ENCODE measurements around the gene MAP3K4.

MAP3K4 gene

DNA sequence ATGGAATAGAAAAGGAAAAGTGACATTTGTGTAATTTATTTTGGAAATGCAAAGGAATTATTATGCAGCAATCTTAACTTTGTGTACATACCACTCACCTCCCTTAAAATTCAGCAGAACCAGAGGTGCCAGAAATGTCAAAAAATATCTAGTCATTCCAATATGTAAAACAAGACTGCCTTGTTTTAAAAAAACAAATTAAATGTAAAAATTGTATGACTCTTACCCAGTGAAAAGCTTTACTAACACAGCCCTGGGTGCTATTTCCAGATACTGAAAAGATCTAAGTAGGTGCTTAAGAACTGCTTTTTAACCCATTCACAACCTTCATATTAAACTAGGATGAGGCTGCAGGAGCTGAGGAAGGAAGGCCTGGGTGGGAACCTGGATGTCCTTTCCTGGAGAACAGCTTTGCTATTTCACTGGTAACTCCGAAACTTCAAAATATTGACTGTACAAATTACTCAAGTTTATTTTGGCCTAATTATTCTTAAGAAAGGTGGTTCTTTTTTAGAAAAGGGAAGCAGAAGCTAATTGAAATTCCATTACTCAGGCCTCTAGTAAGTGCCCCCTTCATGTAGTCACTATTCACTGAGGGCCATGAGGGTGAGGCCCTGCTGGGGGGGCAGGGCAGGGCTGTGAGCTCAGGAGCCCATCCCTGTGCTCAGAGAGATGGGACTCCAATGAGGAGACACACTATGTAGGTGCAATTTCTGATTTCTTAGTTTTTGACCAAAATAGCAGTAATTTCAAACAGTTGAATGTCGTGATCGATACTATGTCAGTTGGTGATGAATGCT is 139.6 kb downstream of the MAP3K4 start:
- no peak for DNase-seq

DNA sequence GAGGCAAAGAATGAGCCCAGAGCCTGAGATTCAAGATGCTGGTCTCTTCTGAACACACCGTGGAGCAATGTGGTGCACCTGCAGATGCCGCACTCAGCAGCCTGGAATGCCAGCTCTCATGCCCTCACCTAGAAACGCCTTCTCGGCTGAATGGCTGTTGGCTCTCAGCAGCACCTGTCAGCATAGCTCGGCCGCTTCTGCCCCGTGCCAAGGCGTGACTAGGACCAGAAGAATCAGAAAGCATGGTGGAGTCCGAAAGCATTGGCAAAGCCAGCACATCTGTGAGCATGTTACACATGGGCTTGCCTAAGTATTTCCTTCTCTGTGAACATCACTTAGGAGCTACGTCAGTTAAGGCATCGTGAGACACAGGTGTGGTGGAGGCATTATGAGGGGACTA is 140.8 kb downstream of the MAP3K4 start:
- no peak for DNase-seq

DNA sequence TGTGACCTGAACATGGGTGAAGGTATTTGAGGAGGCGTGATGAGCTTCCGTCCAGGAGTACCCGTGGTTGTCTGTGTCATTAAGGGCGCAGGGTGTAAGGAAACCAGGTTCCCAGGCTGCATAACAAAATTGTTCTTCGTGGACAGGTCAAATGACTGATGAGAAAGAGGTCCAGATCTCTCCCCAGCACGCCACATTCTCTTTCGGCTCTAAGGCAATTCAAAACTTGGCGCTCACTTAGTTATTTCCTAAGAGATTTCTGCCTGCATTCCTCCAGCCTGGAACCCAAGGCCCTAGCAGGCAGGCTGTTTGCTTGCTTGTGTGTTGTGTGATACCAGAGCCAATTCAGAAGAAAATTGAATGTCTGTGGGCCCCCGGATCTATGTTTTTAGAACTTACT is 142.4 kb downstream of the MAP3K4 start:
- DNase-seq, result no peak

DNA sequence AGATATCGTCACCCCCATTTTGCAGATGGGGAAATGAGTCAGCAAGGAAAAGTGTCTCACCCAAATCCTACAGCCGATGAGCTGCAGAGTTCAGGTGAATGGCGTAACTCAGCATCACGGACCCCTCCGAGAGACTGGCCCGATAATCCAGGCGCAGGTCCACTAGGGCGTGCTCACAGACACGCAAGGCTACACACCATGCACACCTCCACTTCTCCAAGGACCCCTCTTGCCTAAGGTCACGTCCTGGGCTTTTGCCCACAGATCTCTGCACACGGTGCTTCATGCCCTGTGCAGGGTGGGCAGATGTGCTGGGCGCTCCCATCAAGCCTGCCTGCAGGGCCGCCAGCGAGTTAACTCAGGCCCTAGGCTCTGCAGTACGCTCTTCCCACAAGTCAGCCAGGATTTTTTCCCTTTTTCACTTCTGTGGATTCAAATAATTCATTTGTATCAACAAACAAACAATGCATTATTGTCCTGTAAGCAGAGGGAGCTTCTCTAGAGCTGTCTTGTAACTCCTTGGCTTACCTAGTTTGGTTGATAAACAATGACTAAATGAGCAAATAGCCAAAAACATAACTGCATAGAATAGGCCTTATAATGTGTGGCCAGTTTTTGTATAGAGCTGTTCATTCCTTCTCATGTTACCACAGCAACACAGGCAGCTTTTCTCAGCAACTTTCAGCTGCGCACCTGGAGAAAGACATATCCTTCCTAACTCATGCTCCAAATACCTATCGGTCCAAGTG is 143.2 kb downstream of the MAP3K4 start:
- no peak for DNase-seq

DNA sequence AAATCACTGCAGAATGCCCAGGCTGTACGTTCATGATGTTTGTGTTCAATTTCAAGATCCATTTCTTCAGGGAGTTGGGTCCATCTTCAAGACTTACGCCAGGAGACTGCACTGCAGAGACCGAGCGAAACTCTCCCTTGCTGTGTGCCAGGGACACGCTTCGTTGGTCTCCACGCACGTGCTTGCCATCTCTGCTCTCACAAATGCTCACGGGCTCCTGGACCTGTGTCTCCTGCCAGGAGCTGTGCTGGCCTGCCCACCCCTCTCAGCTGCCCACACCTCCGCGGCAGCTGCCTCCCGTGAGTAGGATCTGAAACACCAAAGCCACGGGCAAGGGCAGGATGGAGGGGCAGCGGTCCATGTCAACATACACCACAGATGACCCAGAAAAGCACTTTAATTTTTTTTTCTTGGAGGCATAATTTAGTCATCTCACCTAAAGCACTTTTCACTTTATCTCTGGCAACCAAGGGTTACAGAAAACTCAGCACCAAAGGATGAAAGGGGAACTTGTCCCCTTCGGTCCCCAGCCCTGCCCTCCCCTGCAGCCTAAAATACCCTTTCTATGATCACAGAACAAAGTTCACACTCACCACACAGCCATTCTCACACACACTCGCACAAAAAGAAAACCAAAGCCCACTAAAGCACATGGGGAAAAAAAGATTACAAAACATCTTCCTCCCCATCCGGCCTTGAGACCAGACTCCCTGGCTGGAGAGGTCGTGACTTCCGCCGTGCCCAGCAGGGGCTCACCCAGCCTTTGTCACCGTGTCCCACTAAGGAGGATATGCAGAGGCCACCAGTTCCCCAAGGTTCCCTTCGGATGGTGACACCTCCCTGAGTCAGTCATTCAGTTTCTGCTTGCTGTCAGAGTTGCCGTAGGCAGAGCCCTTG is 144.4 kb downstream of the MAP3K4 start:
- DNase-seq, result no peak

DNA sequence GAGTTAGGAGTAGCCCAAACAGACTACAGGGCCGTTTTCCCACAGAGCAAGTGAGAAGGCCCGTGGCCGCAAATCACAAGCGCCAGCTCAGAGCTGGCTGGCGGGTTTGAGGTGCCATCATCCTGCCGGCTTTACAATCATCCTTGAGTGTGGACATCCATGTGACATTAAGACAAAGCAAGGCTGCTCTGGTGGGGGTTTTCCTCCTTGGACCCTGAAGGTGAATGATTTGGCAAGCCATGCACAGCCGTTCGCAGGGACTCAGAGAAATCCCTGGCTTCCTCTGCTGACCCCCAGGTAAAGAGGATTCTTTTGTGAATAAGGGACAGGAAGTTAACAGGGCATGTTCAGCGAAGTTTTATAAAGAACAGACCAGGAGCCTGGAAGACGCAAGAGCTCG is 145.1 kb downstream of the MAP3K4 start:
- no peak for DNase-seq

DNA sequence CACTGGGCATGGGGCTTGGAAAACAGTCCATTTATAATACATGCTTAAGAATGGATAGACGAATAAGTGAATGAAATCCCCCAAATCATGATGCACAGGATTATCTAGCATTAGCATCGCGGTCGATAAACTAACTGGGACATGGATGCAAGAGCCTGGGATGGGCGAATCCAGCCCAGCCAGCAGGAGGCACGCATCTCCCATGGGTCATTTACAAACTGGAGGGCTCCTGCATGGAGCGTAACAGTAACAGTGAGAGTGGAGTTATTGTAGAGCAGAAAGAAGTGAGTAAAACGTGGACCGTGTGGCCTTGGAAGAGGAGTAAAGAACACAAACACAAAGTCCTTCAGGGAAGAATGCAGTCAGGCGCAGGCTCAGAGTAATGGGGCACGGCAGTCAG is 145.8 kb downstream of the MAP3K4 start:
- DNase-seq, result no peak

DNA sequence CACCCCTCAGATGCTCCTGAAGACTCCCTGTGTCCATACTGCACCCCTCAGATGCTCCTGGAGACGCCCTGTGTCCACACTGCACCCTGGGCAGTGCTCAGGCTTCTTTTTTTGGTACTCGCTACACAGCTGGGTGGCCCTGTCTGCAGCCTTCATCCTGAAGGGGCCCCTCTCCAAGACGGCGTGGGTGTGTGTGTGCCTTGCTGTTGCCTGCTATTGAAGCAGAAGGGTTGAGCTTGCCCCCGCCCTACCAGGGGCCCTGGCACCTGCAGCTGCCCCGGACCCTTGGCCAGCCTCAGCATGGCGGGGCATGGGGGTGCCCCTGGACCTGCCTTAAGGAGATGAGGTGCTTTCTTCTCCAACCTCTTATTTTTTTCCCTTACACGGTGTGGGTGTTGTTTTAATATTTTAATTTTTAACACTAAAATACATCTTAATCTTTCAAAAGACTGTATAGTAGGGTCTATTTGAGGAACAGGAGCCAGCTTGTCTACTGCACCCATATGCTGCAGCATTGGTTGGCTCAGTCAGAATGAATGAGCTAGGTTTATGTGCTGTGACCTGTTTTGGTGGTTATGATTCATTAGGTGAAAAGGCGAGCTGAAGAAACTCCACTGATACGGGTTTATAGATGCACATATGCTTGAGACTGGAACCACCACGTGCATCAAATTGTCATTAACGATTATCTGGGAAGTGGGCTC is 146.4 kb downstream of the MAP3K4 start:
- DNase-seq, result no peak

DNA sequence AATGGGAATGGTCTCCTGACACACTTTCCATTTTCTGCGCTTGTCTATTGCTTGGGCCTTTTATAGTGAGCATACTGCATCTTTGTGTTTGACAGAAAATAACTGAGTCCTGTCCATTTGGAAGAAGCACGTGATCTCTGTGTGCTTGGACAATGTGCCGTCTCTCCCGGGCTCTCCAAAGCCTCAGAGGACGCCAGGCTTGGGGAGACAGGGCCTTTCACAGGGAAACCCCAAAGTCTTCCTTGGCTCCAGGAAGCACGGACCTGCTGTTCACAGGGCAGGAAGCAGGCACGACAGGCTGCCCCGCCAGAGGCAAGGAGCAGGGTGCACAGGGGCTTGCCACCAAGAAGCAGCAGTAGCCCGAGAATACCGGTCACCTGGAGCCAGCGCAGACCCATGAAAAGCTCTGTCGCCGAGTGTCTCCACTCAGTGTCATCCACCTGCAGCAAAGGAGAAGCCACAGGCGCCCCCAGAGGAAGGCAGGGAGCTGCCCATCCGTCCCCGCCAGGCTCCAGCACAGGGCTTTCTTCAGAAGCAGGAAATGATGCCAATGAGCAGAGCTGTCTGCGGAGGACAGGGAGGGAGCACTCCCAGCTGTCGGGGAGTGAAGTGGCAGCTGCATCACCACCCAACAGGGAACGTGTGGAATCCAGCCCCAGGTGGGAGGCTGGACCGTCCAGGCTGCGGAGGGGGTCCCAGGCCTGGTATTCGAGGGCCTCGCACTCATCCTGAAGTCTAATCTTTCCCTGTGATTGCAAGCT is 147.2 kb downstream of the MAP3K4 start:
- DNase-seq, result no peak

DNA sequence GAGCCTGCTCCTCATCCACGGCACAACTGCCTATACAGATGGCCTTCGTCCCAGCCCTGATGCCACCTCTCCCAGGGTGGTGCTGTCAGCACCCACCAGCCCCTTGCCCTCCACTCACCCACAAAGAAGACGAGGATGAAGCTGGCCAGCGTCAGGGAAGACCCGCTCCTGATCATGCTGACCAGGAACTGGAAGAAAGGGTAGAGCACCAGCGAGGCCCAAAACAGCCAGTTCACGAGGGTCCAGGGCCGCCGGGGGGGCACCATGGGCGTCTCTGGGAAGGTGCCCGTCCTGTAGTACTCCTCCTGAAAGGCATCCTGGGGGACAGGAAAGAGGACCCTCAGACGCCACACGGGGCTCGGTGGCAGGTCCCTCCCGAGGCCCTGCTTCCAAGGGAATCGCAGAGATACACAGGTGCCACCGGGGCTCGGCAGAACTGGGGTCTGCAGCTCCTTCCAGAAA is 147.8 kb downstream of the MAP3K4 start:
- DNase-seq, result no peak

DNA sequence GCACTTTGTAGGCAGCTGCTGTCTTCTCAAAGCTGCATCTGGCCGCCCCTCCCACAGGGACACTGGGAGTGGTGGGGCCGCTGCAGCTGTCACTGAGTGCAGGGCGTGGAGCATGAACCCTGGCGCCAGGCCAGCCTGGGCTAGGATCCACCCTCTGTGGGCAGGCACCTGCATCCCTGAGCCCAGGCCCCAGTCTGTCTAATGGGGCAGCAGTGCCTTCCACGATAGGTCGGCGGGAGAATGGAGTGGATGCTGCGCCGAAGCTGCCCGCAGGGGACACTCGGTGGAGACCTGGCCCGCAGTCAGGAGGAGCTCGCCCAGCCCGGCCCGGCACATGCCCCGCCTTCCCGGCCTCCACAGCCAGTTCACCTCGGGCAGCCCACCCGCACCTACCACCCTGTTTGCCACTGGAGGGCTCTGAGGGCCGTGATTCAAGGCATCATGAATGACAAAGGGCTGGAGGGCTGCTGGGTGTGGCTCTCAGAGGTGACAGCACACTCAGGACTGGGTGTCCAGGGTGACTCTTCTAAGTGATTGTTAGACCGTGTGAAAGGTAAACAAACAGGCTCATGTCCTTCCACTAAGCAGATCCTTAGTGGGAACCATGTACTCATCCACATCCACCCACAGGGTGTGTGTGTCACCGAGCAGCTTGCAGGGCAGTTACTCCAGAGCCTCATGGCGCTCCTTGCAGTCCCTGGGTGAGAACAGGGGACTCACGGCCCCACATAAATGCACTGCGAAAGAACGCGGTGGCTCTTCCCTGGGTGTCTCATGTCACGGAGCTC is 148.4 kb downstream of the MAP3K4 start:
- DNase-seq, result no peak

DNA sequence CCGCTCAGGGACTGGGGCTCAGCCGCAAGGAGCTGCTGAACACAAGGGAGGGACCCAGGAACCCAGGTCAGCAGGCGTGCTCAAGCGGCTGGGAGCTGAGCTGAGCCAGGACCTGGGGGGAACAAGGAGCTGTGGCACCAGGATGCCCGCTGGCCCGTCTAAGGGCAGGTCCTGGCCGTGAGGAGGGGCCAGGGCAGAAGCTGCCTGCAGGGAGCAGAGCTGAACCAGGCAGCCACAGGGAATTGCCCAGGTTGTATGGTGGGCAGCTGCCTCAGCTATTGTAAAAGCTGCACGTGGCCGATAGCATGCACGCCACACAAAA is 148.9 kb downstream of the MAP3K4 start:
- DNase-seq, result no peak

DNA sequence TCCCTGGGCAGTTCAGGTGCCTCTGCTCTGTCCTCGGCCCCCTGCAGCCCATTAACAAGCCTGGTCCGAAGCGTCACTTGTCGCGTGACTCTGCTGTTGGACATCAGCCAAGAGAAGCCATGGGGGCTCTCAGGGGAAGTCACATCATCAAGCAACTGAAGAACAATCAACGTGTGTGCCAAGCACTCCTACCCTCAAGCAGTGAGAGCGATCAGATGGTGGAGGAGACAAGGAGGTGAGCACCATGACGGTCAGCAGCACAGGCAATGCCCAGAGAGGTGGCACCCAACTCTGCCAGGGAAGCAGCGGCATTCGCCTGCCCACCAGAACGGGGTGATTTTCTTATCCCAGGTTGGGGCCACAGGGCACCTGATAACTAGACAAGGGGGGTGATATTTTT is 149.6 kb downstream of the MAP3K4 start:
- DNase-seq, result no peak

DNA sequence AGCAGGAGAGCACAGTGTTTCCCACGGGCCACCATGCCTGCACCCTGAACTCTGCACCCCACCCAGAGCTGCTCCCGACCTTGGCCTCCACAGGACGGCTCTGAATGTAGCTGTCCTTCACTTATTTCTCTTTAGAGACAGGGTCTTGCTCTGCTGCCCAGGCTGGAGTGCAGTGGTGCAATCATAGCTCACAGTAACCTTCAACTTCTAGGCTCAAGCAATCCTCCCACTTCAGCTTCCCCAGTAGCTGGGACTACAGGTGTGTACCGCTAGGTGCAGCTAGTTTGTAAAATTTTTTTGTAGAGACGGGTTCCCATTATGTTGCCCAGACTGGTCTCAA is 151.4 kb downstream of the MAP3K4 start:
- no peak for DNase-seq

DNA sequence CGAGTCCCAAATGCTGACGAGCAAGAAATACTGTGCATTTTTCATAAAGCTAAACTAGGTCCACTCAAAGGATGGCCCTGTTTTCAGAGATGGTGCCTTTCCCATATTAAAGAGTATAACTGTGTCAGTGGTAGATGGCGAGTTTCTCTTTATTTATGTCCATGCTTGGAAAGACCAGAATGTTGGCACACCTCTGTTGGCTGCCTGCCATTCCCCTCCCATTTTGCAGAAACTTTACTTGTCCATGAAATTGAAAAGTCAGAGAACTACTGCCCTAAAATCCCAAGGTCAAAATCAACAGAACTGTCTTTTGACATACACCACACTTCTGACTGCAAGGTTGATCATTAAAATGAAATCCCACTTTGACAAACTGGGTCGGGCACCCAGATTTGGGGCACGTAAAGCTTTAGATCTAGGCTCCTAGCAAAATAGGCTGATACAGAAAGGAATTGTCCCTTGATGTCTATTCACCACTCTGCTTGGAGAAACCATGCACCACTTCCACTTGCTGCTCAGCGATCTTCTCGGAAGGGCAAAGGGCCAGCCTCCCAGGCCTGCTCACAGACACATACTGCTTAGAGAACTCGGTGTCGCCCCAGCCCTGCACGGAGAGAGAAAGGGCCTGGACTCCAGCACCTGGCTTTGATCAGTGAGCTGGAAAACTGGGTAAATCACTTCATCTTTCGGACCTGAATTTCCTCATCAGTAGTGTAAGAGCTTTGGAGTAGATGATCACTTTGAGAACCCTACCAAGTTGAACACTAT is 152.3 kb downstream of the MAP3K4 start:
- no peak for DNase-seq

DNA sequence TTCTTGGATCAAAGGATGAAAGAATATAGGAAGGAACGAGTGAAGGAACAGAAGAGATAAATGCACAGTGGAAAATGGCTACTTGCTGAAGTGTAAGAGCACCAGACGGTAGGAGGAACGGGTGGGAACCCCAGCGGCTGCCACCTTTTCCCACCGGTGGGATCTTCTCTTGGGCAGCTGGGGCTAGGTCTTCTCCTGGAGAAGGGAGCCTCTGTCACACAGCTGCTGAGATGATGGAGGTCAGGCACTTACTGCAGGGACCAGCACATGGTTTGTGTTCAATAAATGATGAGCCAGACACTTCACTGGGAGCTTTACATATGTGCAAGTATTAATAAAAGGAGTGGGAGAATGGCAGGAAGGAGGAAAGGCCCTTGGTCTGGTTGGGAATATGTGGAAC is 158.6 kb downstream of the MAP3K4 start:
- no peak for DNase-seq

DNA sequence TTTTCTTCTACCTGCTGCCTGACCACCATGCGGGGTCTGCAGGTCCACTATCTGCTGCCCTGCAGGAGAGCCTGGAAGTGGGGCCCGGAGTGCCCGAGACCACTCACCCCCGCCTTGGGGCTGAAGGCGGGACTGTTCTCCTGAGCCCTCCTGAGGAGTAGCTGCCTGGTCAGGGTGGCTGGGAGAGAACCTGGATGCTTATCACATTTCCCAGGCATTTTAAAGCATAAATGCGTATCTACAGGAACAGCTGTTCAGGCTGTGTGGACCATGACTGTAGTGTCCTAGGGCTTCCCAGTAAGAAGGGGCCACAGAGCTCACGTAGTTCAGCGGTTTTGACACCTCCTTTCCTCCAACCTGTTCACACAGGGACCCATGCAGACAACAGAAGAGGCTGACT is 159.0 kb downstream of the MAP3K4 start:
- no peak for DNase-seq

DNA sequence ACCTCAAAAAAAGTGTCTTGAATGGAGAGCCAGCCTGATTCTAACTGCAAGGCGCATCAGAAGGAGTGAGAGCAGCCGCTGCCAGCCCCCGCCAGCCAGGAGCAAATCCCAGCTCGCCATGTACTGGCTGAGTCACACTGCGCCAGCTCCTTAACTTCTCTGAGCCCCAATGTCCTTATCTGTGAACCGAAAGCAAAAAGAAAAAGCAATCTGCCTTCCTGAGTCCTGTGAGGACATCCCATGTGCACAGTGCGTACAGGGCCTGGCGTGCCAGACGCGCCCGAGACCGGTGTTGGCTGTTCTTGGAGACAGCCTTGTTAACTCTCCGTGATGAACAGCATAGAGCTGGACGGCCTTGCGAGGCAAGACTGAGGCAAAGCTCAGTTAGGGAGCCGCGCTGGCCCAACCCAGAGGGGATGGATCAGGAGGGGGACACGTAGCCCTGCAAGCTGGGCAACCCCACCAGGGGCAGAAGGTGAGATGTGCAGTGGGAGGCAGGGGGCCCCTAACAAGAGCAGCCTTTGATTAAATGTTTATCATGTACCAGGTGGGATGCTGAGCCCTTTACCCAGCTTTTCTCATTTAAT is 159.6 kb downstream of the MAP3K4 start:
- no peak for DNase-seq

DNA sequence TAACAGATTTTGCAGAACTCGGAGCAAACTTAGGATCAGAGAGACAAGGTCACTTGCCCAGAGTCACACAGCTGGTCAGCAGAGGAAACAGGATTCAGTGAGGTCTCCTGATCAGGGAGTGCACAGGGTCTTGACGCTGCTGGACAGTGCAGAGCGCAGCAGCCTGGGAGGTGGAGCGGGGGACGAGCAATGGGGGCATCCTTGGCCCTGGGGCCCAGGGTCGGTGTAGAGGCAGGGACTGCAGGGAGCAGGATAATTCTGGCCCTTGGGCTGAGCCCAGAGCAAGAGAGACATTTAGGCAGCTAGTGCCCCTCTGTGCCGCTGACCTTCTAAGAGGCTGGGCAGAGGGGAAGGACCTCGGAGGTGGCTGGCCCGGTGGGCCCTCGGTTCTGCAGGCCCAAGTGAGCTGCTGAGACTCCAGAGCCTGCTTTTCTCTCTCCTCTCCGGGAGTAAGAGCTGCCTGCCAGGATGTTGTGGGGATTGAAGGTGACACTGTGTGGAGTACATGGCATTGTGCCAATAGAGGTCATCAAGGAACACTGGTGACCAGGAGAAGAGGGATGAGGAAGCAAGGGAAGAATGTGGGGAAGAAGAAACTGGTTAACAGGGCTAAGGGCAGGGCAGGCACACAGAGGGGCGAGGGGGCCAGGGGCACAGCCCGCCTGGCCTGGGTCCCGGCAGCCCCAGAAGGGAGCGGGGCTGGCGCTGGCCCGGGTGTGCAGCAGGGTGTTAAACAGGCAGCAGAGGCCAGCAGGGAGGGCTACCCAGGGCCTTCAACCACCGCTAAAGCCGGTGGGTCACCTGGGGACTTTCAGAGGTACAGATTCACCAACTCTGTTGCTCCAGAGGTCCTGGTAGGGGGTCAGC is 160.3 kb downstream of the MAP3K4 start:
- DNase-seq, result no peak

All from NCI-H187 (cell line).